GM12878 (cell line): ENCODE data around the gene ARHGAP5. TPM values are rescaled to one million over a fixed set of nuclear protein-coding genes. Genes with fewer than 3 reads are reported as not detected.

Experiments
- ATAC-seq: fragments of 200-7000 bp; cut with Tn5 transposase; 3 replicates; pipeline ENCODE4 v1.9.1; 2020; ENCODE audit warnings: mild to moderate bottlenecking, moderate library complexity
- BruUV-seq: library from RNA; stranded (reverse); fragments of 400-500 nt; replicated peaks from 2 replicates; lab custom pipeline; 2021; lab: Mats Ljungman, UMichigan
- CTCF ChIA-PET: fragments of 300-600 bp; sonication (Branson Sonifier 250); formaldehyde crosslinking; extraction: SDS; loops from one replicate; lab custom pipeline; 2021; ENCODE audit warnings: inconsistent platforms; lab: Yijun Ruan, JAX
- POLR2A ChIA-PET: fragments of 350-600 bp; formaldehyde crosslinking; extraction: SDS; loops from one replicate; lab custom pipeline; 2021; ENCODE audit warnings: inconsistent platforms; lab: Charles Lee
- RAD21 ChIA-PET: fragments of 300-600 bp; sonication (Branson Sonifier 250); formaldehyde crosslinking; loops from one replicate; lab custom pipeline; 2023; ENCODE audit warnings: antibody characterized with exemption; ENCODE audit not compliant: unreplicated experiment; lab: Charles Lee
- SMC1A ChIA-PET: fragments of 300-600 bp; sonication (Branson Sonifier 250); formaldehyde crosslinking; loops from one replicate; lab custom pipeline; 2023; ENCODE audit not compliant: unreplicated experiment, uncharacterized antibody; lab: Charles Lee
- DNase-seq: peaks from one replicate; pipeline ENCODE4 v3.0.0-alpha.2; 2011; ENCODE audit warnings: low read depth, low spot score
- FAIRE-seq: peaks from 3 replicates; lab custom pipeline; 2011; peaks lifted over from hg19 to GRCh38; lab: Jason Lieb, UNC
- H2AFZ ChIP-seq: 2 replicates; pipeline ENCODE4 v1.6.0; 2011; ENCODE audit warnings: low read depth, low read length, control low read depth; ENCODE audit not compliant: control insufficient read depth
- H3K27ac ChIP-seq: 2 replicates; pipeline ENCODE4 v1.5.1; 2011; ENCODE audit warnings: control low read depth; ENCODE audit not compliant: control insufficient read depth, insufficient read depth
- H3K27me3 ChIP-seq, 2 experiments: replicated peaks in 1 of 2; 2 replicates each; pipeline versions ENCODE4 v1.6.0 to v1.6.1; 2011; ENCODE audit warnings: low read length in 1 of 2; ENCODE audit not compliant: control insufficient read depth in 2 of 2, insufficient read depth in 2 of 2
- H3K36me3 ChIP-seq, 2 experiments: 2 replicates each; pipeline ENCODE4 v1.5.1; 2011; ENCODE audit warnings: low read length in 1 of 2; ENCODE audit not compliant: control insufficient read depth in 2 of 2, insufficient read depth in 2 of 2
- H3K4me1 ChIP-seq: 2 replicates; pipeline ENCODE4 v1.6.1; 2011; ENCODE audit warnings: mild to moderate bottlenecking, low read length, moderate library complexity, mixed read lengths; ENCODE audit not compliant: control insufficient read depth, insufficient read depth
- H3K4me2 ChIP-seq: 2 replicates; pipeline ENCODE4 v1.6.0; 2011; ENCODE audit warnings: control low read depth; ENCODE audit not compliant: control insufficient read depth, insufficient read depth
- H3K4me3 ChIP-seq: fragments of 200-600 bp; sonication (generic); 2 replicates; pipeline ENCODE4 v1.5.1; 2016
- H3K79me2 ChIP-seq: 2 replicates; pipeline ENCODE4 v1.6.0; 2011; ENCODE audit warnings: low read length; ENCODE audit not compliant: control insufficient read depth, insufficient read depth
- H3K9ac ChIP-seq: 2 replicates; pipeline ENCODE4 v1.8.0; 2011; ENCODE audit warnings: low read length, control low read depth, mixed read lengths; ENCODE audit not compliant: control insufficient read depth, insufficient read depth
- H3K9me3 ChIP-seq: replicated peaks from 3 replicates; pipeline ENCODE4 v1.5.1; 2011; ENCODE audit warnings: mild to moderate bottlenecking, low read length; ENCODE audit not compliant: control insufficient read depth, insufficient read depth
- H4K20me1 ChIP-seq: 2 replicates; pipeline ENCODE4 v1.6.0; 2011; ENCODE audit not compliant: control insufficient read depth, insufficient read depth
- EZH2 ChIP-seq: IDR thresholded peaks from 2 replicates; pipeline ENCODE4 v1.6.1; 2012; ENCODE audit warnings: low read depth, mild to moderate bottlenecking, control low read depth, inconsistent platforms, low read length, borderline replicate concordance; ENCODE audit not compliant: control insufficient read depth
- IKZF2 ChIP-seq, 2 experiments: fragments of 450-650 bp; IDR thresholded peaks; 2 replicates each; pipeline ENCODE4 v1.6.1; 2017; ENCODE audit warnings: mild to moderate bottlenecking in 2 of 2, moderate library complexity in 2 of 2
- KLF5 ChIP-seq: fragments of 450-650 bp; IDR thresholded peaks from 2 replicates; pipeline ENCODE4 v1.6.1; 2014; ENCODE audit warnings: mild to moderate bottlenecking; ENCODE audit not compliant: partially characterized antibody
- TBL1XR1 ChIP-seq: IDR thresholded peaks from 2 replicates; pipeline ENCODE4 v1.6.1; 2012; ENCODE audit warnings: low read depth, low read length, improper control_type of control experiment
- YY1 ChIP-seq: IDR thresholded peaks from 2 replicates; pipeline ENCODE4 v1.6.1; 2011; ENCODE audit warnings: low read depth, mild to moderate bottlenecking, low read length
- ZNF217 ChIP-seq: fragments of 450-650 bp; IDR thresholded peaks from 2 replicates; pipeline ENCODE4 v1.6.1; 2017; ENCODE audit warnings: antibody characterized with exemption, mild to moderate bottlenecking
- WGBS: methylation state at CpG from one replicate; pipeline ENCODE4 v1.1.6; 2016; ENCODE audit warnings: low lambda C conversion rate; ENCODE audit not compliant: insufficient replicate concordance, insufficient coverage; ENCODE audit errors: missing lambda C conversion rate; 5-methylcytosine and 5-hydroxymethylcytosine counted together
- in situ Hi-C: fragments of 300-500 bp; cut with MboI; formaldehyde crosslinking; loops from 9 replicates; pipeline ENCODE4 v1.14.3; 2018; ENCODE audit warnings: mixed read lengths
- intact Hi-C: fragments of 100-400 bp; cut with micrococcal nuclease; formaldehyde crosslinking; loops from one replicate; pipeline ENCODE4 v1.14.2; 2022; ENCODE audit not compliant: unreplicated experiment
- polyA plus RNA-seq, 11 experiments: library from polyadenylated mRNA; depleted of rRNA in 4 of 11; unstranded in 6 of 11; stranded (reverse) in 5 of 11; fragments of >200 nt; fragmentation: Nextera tagmentation in 4 of 11; fragmentation: Illumina TruSeq in 1 of 11; extraction: Ambion mirVana in 4 of 11; extraction: Trizol in 1 of 11; gene quantifications; 1 replicate in 1 of 11; 2 replicates in 10 of 11; pipeline versions ENCODE4 v1.2.1 to v1.2.3, GENCODE V29; 2011 to 2016; ENCODE audit warnings: inconsistent platforms in 2 of 11, missing spikeins in 2 of 11, low read depth in 1 of 11
- total RNA-seq, 4 experiments: library from RNA; depleted of rRNA in 3 of 4; stranded (reverse); fragments of >200 nt in 3 of 4; fragmentation: Illumina TruSeq in 1 of 4; extraction: Trizol in 1 of 4; gene quantifications; 2 replicates each; pipeline versions ENCODE4 v1.2.1 to v1.2.3, GENCODE V29; 2013 to 2021
- TF ChIP-seq, protein P1 (sequence below): fragments of 450-650 bp; formaldehyde crosslinking; IDR thresholded peaks from 2 replicates; pipeline ENCODE4 v1.5.0; 2022; ENCODE audit warnings: mild to moderate bottlenecking, missing genetic modification characterization
- TF ChIP-seq, protein P2 (sequence below): IDR thresholded peaks from 2 replicates; pipeline ENCODE4 v1.6.1; 2011; ENCODE audit warnings: mild to moderate bottlenecking, low read depth, low read length, moderate library complexity; ENCODE audit not compliant: insufficient replicate concordance

The ARHGAP5 gene
- total and polyA plus RNA-seq, 10 of the 15 experiments (the other 5 are each of a cell fraction or from before 2014, with no cell fraction given) = 0.91 to 19.6 (median 7.2) TPM

DNA sequence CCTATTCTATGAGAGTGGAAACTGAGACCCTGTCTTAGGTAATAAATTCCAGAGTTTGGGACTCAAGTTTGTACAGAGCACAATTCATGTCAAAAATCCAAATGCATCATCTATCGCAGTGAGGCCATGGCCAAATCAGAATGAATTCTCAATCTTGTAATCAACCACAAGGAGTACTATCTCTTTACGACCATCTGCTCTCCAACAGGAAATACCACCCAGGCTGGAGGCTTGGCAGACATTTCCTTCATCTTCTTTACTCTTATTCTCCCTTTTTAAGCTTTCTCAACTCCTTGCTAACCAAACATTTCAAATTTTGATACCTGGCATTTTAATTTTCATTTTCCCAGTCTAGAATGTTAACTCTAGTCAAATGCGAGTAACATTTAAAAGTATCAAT, 92.1 kb downstream of the ARHGAP5 start:
- 61% methylated on average over 3 of the region's 3 CpGs for WGBS
- BruUV-seq = no TSS peak
- Histone ChIP-seq H3K27me3 (no peaks in the 10 kb centered on the region), H3K4me3 (no peak overlapping the region), H3K27ac (no peak overlapping the region), H4K20me1 (no peaks in the 10 kb centered on the region), H3K4me2 (no peak overlapping the region), H3K36me3 (no peaks in the 10 kb centered on the region), H3K9ac (no peak overlapping the region), H3K79me2 (no peaks in the 10 kb centered on the region), H2AFZ (no peak overlapping the region), H3K4me1 (no peaks in the 10 kb centered on the region; the same call in 1 of the 2 replicates), H3K9me3 (no peaks in the 10 kb centered on the region)
- DNase-seq (no peak), ATAC-seq (no peak), FAIRE-seq (no peak)
- ChIA-PET RAD21 (no interaction called here), POLR2A (no interaction called here), CTCF (interaction anchor here (1.4 kb wide), 1 partner anchor 95 kb away, joined by 3 read pairs; no protein-coding TSS in a partner anchor), SMC1A (no interaction called here)
- intact Hi-C loops = no loop called here
- TF ChIP-seq KLF5 (no peak), TBL1XR1 (no peak), IKZF2 (IDR thresholded peaks at IDR 0.05) (no peak), YY1 (no peak), ZNF217 (no peak), EZH2 (no peak)
- TF ChIP-seq, protein P1, sequence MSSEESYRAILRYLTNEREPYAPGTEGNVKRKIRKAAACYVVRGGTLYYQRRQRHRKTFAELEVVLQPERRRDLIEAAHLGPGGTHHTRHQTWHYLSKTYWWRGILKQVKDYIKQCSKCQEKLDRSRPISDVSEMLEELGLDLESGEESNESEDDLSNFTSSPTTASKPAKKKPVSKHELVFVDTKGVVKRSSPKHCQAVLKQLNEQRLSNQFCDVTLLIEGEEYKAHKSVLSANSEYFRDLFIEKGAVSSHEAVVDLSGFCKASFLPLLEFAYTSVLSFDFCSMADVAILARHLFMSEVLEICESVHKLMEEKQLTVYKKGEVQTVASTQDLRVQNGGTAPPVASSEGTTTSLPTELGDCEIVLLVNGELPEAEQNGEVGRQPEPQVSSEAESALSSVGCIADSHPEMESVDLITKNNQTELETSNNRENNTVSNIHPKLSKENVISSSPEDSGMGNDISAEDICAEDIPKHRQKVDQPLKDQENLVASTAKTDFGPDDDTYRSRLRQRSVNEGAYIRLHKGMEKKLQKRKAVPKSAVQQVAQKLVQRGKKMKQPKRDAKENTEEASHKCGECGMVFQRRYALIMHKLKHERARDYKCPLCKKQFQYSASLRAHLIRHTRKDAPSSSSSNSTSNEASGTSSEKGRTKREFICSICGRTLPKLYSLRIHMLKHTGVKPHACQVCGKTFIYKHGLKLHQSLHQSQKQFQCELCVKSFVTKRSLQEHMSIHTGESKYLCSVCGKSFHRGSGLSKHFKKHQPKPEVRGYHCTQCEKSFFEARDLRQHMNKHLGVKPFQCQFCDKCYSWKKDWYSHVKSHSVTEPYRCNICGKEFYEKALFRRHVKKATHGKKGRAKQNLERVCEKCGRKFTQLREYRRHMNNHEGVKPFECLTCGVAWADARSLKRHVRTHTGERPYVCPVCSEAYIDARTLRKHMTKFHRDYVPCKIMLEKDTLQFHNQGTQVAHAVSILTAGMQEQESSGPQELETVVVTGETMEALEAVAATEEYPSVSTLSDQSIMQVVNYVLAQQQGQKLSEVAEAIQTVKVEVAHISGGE = no peak
- TF ChIP-seq, protein P2, sequence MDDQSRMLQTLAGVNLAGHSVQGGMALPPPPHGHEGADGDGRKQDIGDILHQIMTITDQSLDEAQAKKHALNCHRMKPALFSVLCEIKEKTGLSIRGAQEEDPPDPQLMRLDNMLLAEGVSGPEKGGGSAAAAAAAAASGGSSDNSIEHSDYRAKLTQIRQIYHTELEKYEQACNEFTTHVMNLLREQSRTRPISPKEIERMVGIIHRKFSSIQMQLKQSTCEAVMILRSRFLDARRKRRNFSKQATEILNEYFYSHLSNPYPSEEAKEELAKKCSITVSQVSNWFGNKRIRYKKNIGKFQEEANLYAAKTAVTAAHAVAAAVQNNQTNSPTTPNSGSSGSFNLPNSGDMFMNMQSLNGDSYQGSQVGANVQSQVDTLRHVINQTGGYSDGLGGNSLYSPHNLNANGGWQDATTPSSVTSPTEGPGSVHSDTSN = no peak
- in situ Hi-C loops = no loop called here
